Measurements from ENCODE around the gene KPNA1.
A peak's percentile ranks its signal among the peaks of the same experiment; 100 is the strongest.
"Not testable (repeated sequence)": the region's sequence is repeated elsewhere in the genome, so short reads cannot be mapped to it uniquely, and the experiment has no call there.

Gene KPNA1

GRCh38 chr3:122475316-122475715 is 39.4 kb downstream of the KPNA1 start:
- DNase-seq (ENCODE audit: low read depth in 2 of 2), result no peak

- DNase-seq (ENCODE audit: low read depth in 2 of 2), result no peak
Measured at GRCh38 chr3:122469659-122470058, 45.1 kb downstream of the KPNA1 start.

GRCh38 chr3:122468896-122469533 is 45.7 kb downstream of the KPNA1 start:
- DNase-seq (ENCODE audit: low read depth in 2 of 2), result no peak

- no peak for DNase-seq (ENCODE audit: low read depth in 2 of 2)
Measured at GRCh38 chr3:122466701-122467240, 48.0 kb downstream of the KPNA1 start.

- no peak for DNase-seq (ENCODE audit: low read depth in 2 of 2)
Measured at GRCh38 chr3:122464659-122465058, 50.1 kb downstream of the KPNA1 start.

GRCh38 chr3:122462406-122462805 is 52.3 kb downstream of the KPNA1 start:
- no peak for DNase-seq (ENCODE audit: low read depth in 2 of 2)

GRCh38 chr3:122461806-122462205 is 52.9 kb downstream of the KPNA1 start:
- DNase-seq (ENCODE audit: low read depth in 2 of 2), result no peak

GRCh38 chr3:122458992-122459391 is 55.7 kb downstream of the KPNA1 start:
- no peak for DNase-seq (ENCODE audit: low read depth in 2 of 2)

- DNase-seq (ENCODE audit: low read depth in 2 of 2), result no peak
Measured at GRCh38 chr3:122457706-122458105, 57.0 kb downstream of the KPNA1 start.

- no peak for DNase-seq (ENCODE audit: low read depth in 2 of 2)
Measured at GRCh38 chr3:122456074-122456473, 58.7 kb downstream of the KPNA1 start.

- DNase-seq (ENCODE audit: low read depth in 2 of 2), result no peak
Measured at GRCh38 chr3:122451371-122451770, 63.4 kb downstream of the KPNA1 start.

- DNase-seq (ENCODE audit: low read depth in 2 of 2), result not testable (repeated sequence)
Measured at GRCh38 chr3:122448218-122448617, 66.5 kb downstream of the KPNA1 start.

GRCh38 chr3:122444491-122444887 is 70.2 kb downstream of the KPNA1 start:
- not testable (repeated sequence) for DNase-seq (ENCODE audit: low read depth in 2 of 2)

- DNase-seq (ENCODE audit: low read depth in 2 of 2), result not testable (repeated sequence)
Measured at GRCh38 chr3:122443762-122444490, 70.8 kb downstream of the KPNA1 start.

- DNase-seq (ENCODE audit: low read depth in 2 of 2), result no peak
Measured at GRCh38 chr3:122443090-122443489, 71.6 kb downstream of the KPNA1 start.

- DNase-seq (ENCODE audit: low read depth in 2 of 2), result no peak
Measured at GRCh38 chr3:122435950-122436349, 78.8 kb downstream of the KPNA1 start.

- DNase-seq (ENCODE audit: low read depth in 2 of 2), result no peak
Measured at GRCh38 chr3:122430371-122430770, 84.4 kb downstream of the KPNA1 start.

GRCh38 chr3:122427857-122428471 is 86.8 kb downstream of the KPNA1 start:
- DNase-seq (ENCODE audit: low read depth in 2 of 2), result no peak

GRCh38 chr3:122421836-122422235 is 92.9 kb downstream of the KPNA1 start:
- no peak for DNase-seq (ENCODE audit: low read depth in 2 of 2)

- DNase-seq (ENCODE audit: low read depth in 2 of 2), result no peak
Measured at GRCh38 chr3:122421101-122421500, 93.6 kb downstream of the KPNA1 start.

GRCh38 chr3:122416966-122417365 is 97.8 kb downstream of the KPNA1 start:
- no peak for DNase-seq (ENCODE audit: low read depth in 2 of 2)

GRCh38 chr3:122415762-122416654 is 98.7 kb downstream of the KPNA1 start, which contains the start of gene WDR5B:
Gene WDR5B (minus strand): TSS chr3:122416062. CDS start chr3:122415528, 534 bp downstream.
- DNase-seq (ENCODE audit: low read depth in 2 of 2), result peak; percentile 93 to 99

All from stimulated activated CD4-positive, alpha-beta T cell treated with anti-CD3 and anti-CD28 coated beads, Interleukin-1b, Interleukin-23, amount 100 ng/mL, for 4 hours (primary cell).